Lung (tissue), 4 donors: ENCODE results near the gene HMGCL. TPM values are rescaled to one million over a fixed set of nuclear protein-coding genes. Genes with fewer than 3 reads are reported as not detected.

Experiments
- polyA plus RNA-seq, 2 donors: library from polyadenylated mRNA; stranded (reverse); fragments of 200-250 nt; gene quantifications; one replicate each; pipeline ENCODE4 v1.2.1, GENCODE V29; 2013
- total RNA-seq, 2 donors: library from RNA; depleted of rRNA in 1 of 2; stranded (reverse); fragments of >200 nt in 1 of 2; gene quantifications; one replicate each; pipeline ENCODE4 v1.2.1, GENCODE V29; 2014 to 2021
- donor health status: Bipolar disorder and iron deficiency.
- donor health status: healthy.
- donor health status: DM: yes; HTN: yes; CAD: no.

HMGCL gene
- total and polyA plus RNA-seq, 4 donors, result 33.3 to 47.6 (median 43.9) TPM

Other genes starting within 250 kb of the HMGCL start
- gene RPL11, start 133.6 kb downstream of the HMGCL start, total RNA-seq, result 1,000 to 10,000 TPM in 1 of 2 donors, 100 to 1,000 TPM in 1; 775 to 1,368 TPM
- gene RPL11, start 133.6 kb downstream of the HMGCL start, polyA plus RNA-seq, result 1,000 to 10,000 TPM; 1,517 to 3,087 TPM
- gene ELOA, start 82.0 kb downstream of the HMGCL start, total RNA-seq, result 10 to 100 TPM; 36.2 to 65.0 TPM
- gene ELOA, start 82.0 kb downstream of the HMGCL start, polyA plus RNA-seq, result 10 to 100 TPM; 24.0 to 27.3 TPM
- 10 to 100 TPM; 44.7 to 55.7 TPM for gene PITHD1, start 47.0 kb downstream of the HMGCL start, total RNA-seq
- gene PITHD1, start 47.0 kb downstream of the HMGCL start, polyA plus RNA-seq, result 10 to 100 TPM; 39.2 to 50.0 TPM
- gene LYPLA2, start 34.3 kb downstream of the HMGCL start, total RNA-seq, result 10 to 100 TPM; 30.9 to 66.8 TPM
- 10 to 100 TPM; 67.1 to 83.1 TPM for gene LYPLA2, start 34.3 kb downstream of the HMGCL start, polyA plus RNA-seq
- gene GALE, start 24.7 kb downstream of the HMGCL start, total RNA-seq, result 10 to 100 TPM; 21.4 to 83.9 TPM
- gene GALE, start 24.7 kb downstream of the HMGCL start, polyA plus RNA-seq, result 100 to 1,000 TPM in 1 of 2 donors, 10 to 100 TPM in 1; 76.0 to 146 TPM
- 10 to 100 TPM; 31.2 to 39.6 TPM for gene FUCA1, start 42.9 kb upstream of the HMGCL start, total RNA-seq
- gene FUCA1, start 42.9 kb upstream of the HMGCL start, polyA plus RNA-seq, result 10 to 100 TPM; 31.5 to 41.1 TPM
- under 1 TPM; 0.09 to 0.46 TPM for gene CNR2, start 87.9 kb upstream of the HMGCL start, total RNA-seq
- gene CNR2, start 87.9 kb upstream of the HMGCL start, polyA plus RNA-seq, result under 1 TPM; 0.04 to 0.11 TPM
- gene PNRC2, start 134.4 kb upstream of the HMGCL start, total RNA-seq, result 100 to 1,000 TPM in 1 of 2 donors, 10 to 100 TPM in 1; 86.2 to 159 TPM
- gene PNRC2, start 134.4 kb upstream of the HMGCL start, polyA plus RNA-seq, result 10 to 100 TPM; 70.7 to 93.6 TPM
- gene SRSF10, start 154.9 kb upstream of the HMGCL start, total RNA-seq, result 100 to 1,000 TPM in 1 of 2 donors, 10 to 100 TPM in 1; 82.6 to 251 TPM
- gene SRSF10, start 154.9 kb upstream of the HMGCL start, polyA plus RNA-seq, result 10 to 100 TPM; 55.1 to 74.2 TPM